ENCODE data around the gene FGFBP1. TPM values are rescaled to one million over a fixed set of nuclear protein-coding genes. Genes with fewer than 3 reads are reported as not detected.

The FGFBP1 gene
- total and polyA plus RNA-seq, 2 donors from 2014 or later = 1.2 to 6.9 TPM

- H3K27ac ChIP-seq (ENCODE audit: low read depth in 2 of 2, low read length in 2 of 2) = no peak overlapping the region
- no peak for FAIRE-seq
- H3K27me3 ChIP-seq (ENCODE audit: control insufficient read depth, insufficient read depth, low read length) = no peaks in the 10 kb centered on the region
- no peaks in the 10 kb centered on the region for H3K36me3 ChIP-seq (ENCODE audit: control insufficient read depth in 2 of 3, insufficient read depth in 3 of 3, low read length in 3 of 3)
- no peak for TF ChIP-seq CTCF (IDR thresholded peaks at IDR 0.05; ENCODE audit: borderline replicate concordance, extremely low read depth, insufficient read depth)
- H3K4me3 ChIP-seq (ENCODE audit: low read length in 3 of 3) = no peak overlapping the region
- intact Hi-C loops (cut with DNase I) = no loop called here
- H3K9me3 ChIP-seq (ENCODE audit: control insufficient read depth in 2 of 3, insufficient read depth in 1 of 3, low read length in 3 of 3) = no peaks in the 10 kb centered on the region
- H3K4me1 ChIP-seq (ENCODE audit: control insufficient read depth in 2 of 3, insufficient read depth in 2 of 3, low read depth in 1 of 3, low read length in 3 of 3) = no peaks in the 10 kb centered on the region
- no peak for DNase-seq
- H3K9ac ChIP-seq (ENCODE audit: low read length in 3 of 3) = no peak overlapping the region
These were observed 50.0 kb downstream of the FGFBP1 start for GRCh38 chr4:15888515-15888914.

Other genes starting within 250 kb of the FGFBP1 start
- gene BST1, start 235.7 kb downstream of the FGFBP1 start, total RNA-seq = 5.3 TPM
- gene BST1, start 235.7 kb downstream of the FGFBP1 start, polyA plus RNA-seq (ENCODE audit: insufficient read depth, low read depth, low replicate concordance) = 19.0 TPM
- gene CD38, start 160.4 kb downstream of the FGFBP1 start, total RNA-seq = 8.9 TPM
- 0.15 TPM for gene CD38, start 160.4 kb downstream of the FGFBP1 start, polyA plus RNA-seq (ENCODE audit: insufficient read depth, low read depth, low replicate concordance)
- 0.72 TPM for gene FGFBP2, start 24.4 kb upstream of the FGFBP1 start, total RNA-seq
- not detected for gene FGFBP2, start 24.4 kb upstream of the FGFBP1 start, polyA plus RNA-seq (ENCODE audit: insufficient read depth, low read depth, low replicate concordance)
- 276 TPM for gene PROM1, start 145.3 kb upstream of the FGFBP1 start, total RNA-seq
- 28.8 TPM for gene PROM1, start 145.3 kb upstream of the FGFBP1 start, polyA plus RNA-seq (ENCODE audit: insufficient read depth, low read depth, low replicate concordance)

All from kidney (tissue), 14 donors.